Ovary (tissue), 3 donors: ENCODE data around the gene SLC12A6.

Source experiments
- EP300 ChIP-seq: sonication (generic); formaldehyde crosslinking; IDR thresholded peaks from one replicate; pipeline ENCODE4 v1.6.1; 2017; ENCODE audit warnings: antibody characterized with exemption
- POLR2A ChIP-seq: fragments of 450-650 bp; IDR thresholded peaks from one replicate; pipeline ENCODE4 v1.6.1; 2017; ENCODE audit warnings: antibody characterized with exemption, mild to moderate bottlenecking, moderate library complexity
- TF ChIP-seq, protein P1 (sequence below), 3 donors: fragments of 450-650 bp in 2 of 3; fragments of 200-600 bp in 1 of 3; IDR thresholded peaks; one replicate each; pipeline versions ENCODE4 v1.5.1 to v1.8.0; 2016 to 2022; ENCODE audit warnings: antibody characterized with exemption in 3 of 3, mild to moderate bottlenecking in 1 of 3
- donor health status: DM: no; HTN: no; CAD: no.

DNA sequence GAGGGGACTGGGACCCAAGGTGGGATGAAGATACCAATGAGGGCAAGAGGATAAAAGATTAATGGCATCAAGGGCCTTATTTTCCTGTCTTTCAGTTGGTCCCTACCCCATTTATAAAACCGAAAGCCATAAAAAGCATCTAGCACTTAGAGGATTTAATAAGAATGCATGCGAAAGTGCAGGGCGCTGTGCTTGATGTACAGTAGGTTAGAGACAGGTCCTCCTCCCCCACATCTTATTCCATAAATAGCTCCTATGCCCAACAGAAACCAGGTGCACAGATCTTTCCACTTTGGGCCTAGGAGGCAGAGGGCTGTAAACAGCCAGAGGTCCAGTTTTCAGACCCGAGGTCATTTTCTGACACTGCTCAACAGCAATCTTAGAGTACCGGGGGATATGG lies 28.3 kb upstream of the SLC12A6 start:
- TF ChIP-seq, protein P1, sequence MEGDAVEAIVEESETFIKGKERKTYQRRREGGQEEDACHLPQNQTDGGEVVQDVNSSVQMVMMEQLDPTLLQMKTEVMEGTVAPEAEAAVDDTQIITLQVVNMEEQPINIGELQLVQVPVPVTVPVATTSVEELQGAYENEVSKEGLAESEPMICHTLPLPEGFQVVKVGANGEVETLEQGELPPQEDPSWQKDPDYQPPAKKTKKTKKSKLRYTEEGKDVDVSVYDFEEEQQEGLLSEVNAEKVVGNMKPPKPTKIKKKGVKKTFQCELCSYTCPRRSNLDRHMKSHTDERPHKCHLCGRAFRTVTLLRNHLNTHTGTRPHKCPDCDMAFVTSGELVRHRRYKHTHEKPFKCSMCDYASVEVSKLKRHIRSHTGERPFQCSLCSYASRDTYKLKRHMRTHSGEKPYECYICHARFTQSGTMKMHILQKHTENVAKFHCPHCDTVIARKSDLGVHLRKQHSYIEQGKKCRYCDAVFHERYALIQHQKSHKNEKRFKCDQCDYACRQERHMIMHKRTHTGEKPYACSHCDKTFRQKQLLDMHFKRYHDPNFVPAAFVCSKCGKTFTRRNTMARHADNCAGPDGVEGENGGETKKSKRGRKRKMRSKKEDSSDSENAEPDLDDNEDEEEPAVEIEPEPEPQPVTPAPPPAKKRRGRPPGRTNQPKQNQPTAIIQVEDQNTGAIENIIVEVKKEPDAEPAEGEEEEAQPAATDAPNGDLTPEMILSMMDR (IDR thresholded peaks at IDR 0.05): no peak
- TF ChIP-seq POLR2A: no peak
- no peak for TF ChIP-seq EP300
